Thoracic aorta (tissue), 2 donors: Measurements from ENCODE around the gene PROC. TPM values are rescaled to one million over a fixed set of nuclear protein-coding genes. Genes with fewer than 3 reads are reported as not detected.

Experiments used
- ATAC-seq: fragments of 150-250 bp; one replicate; pipeline ENCODE4 v1.8.0; 2017; ENCODE audit warnings: low read depth; ENCODE audit not compliant: insufficient number of reproducible peaks, low FRiP score
- DNase-seq: peaks from one replicate; pipeline ENCODE4 v3.0.0-alpha.2; 2020; ENCODE audit warnings: low spot score
- H3K27ac ChIP-seq, 2 donors: fragments of 200-600 bp; sonication (generic); 1 replicate in 1 of 2; 2 replicates in 1 of 2; pipeline ENCODE4 v1.5.1; 2016; ENCODE audit warnings: mild to moderate bottlenecking in 2 of 2, moderate library complexity in 2 of 2
- H3K27me3 ChIP-seq: fragments of 200-600 bp; sonication (generic); replicated peaks from 2 replicates; pipeline ENCODE4 v1.6.0; 2016; ENCODE audit warnings: mild to moderate bottlenecking; ENCODE audit not compliant: insufficient read depth
- H3K36me3 ChIP-seq: fragments of 200-600 bp; sonication (generic); one replicate; pipeline ENCODE4 v1.5.1; 2016
- H3K4me1 ChIP-seq, 2 donors: fragments of 200-600 bp; sonication (generic); 1 replicate in 1 of 2; 2 replicates in 1 of 2; pipeline versions ENCODE4 v1.5.1 to v1.6.0; 2016; ENCODE audit warnings: low read depth in 2 of 2, mild to moderate bottlenecking in 1 of 2; ENCODE audit not compliant: control insufficient read depth in 1 of 2
- H3K4me3 ChIP-seq: fragments of 200-600 bp; sonication (generic); 2 replicates; pipeline ENCODE4 v1.5.1; 2016; ENCODE audit warnings: mild to moderate bottlenecking
- H3K9me3 ChIP-seq: fragments of 200-600 bp; sonication (generic); 2 replicates; pipeline ENCODE4 v1.5.1; 2016
- CTCF ChIP-seq: fragments of 200-600 bp; sonication (generic); IDR thresholded peaks from one replicate; pipeline ENCODE4 v1.5.1; 2019; ENCODE audit warnings: antibody characterized with exemption
- total RNA-seq, 2 donors: library from RNA; depleted of rRNA; stranded (reverse); fragments of >200 nt; gene quantifications; one replicate each; pipeline versions ENCODE4 v1.1.0 to v1.2.3, GENCODE V29; 2016

Gene PROC
- not detected for total RNA-seq

- ATAC-seq (no peak), DNase-seq (no peak)
- Histone ChIP-seq H3K27ac (no peak within 1 kb of the TSS), H3K9me3 (no peaks in the 10 kb centered on the region), H3K4me3 (no peak within 1 kb of the TSS), H3K4me1 (peaks cover 28 to 52% of the 10 kb centered on the region in 2 donors), H3K27me3 (peaks cover 5% of the 10 kb centered on the region), H3K36me3 (no peaks in the 10 kb centered on the region)
- no peak for TF ChIP-seq CTCF
Measured at GRCh38 chr2:127418300-127419111, at the start of gene PROC. PROC (plus strand) TSS chr2:127418427; CDS start chr2:127419943, 1,516 bp downstream.

GRCh38 chr2:127370010-127370409, 48.2 kb upstream of the PROC start:
- TF ChIP-seq CTCF, result no peak
- peak overlapping the region in 1 of 2 donors; percentile 64 for H3K27ac ChIP-seq

GRCh38 chr2:127371037-127371436, 47.2 kb upstream of the PROC start:
- DNase-seq, result peak; percentile 82

More at GRCh38 chr2:127370010-127370409, 48.2 kb upstream of the PROC start:
- Histone ChIP-seq H3K36me3 (no peaks in the 10 kb centered on the region), H3K4me3 (no peak overlapping the region), H3K27me3 (no peaks in the 10 kb centered on the region), H3K9me3 (peaks cover 4% of the 10 kb centered on the region), H3K4me1 (peaks cover 12 to 34% of the 10 kb centered on the region in 2 donors)
- no peak for ATAC-seq
- no peak for DNase-seq

GRCh38 chr2:127373362-127374083, 44.7 kb upstream of the PROC start:
- Histone ChIP-seq H3K27me3 (no peaks in the 10 kb centered on the region), H3K36me3 (no peaks in the 10 kb centered on the region), H3K9me3 (peaks cover 4% of the 10 kb centered on the region), H3K27ac (no peak overlapping the region), H3K4me1 (peaks cover 9 to 36% of the 10 kb centered on the region in 2 donors), H3K4me3 (no peak overlapping the region)
- no peak for DNase-seq
- TF ChIP-seq CTCF, result no peak
- no peak for ATAC-seq

More at GRCh38 chr2:127371037-127371436, 47.2 kb upstream of the PROC start:
- peak overlapping the region; percentile 44 for H3K4me3 ChIP-seq
- no peaks in the 10 kb centered on the region for H3K27me3 ChIP-seq
- peaks cover 4 to 29% of the 10 kb centered on the region in 2 donors for H3K4me1 ChIP-seq
- H3K36me3 ChIP-seq, result no peaks in the 10 kb centered on the region
- TF ChIP-seq CTCF, result peak; percentile 36
- H3K9me3 ChIP-seq, result peaks cover 4% of the 10 kb centered on the region
- ATAC-seq, result peak; percentile 96
- peak overlapping the region; percentile 40 to 64 for H3K27ac ChIP-seq

- ATAC-seq (no peak), DNase-seq (no peak)
- no peak overlapping the region for H3K4me3 ChIP-seq
- no peaks in the 10 kb centered on the region for H3K27me3 ChIP-seq
- no peak overlapping the region for H3K27ac ChIP-seq
- peaks cover 4 to 34% of the 10 kb centered on the region in 2 donors for H3K4me1 ChIP-seq
- H3K36me3 ChIP-seq, result no peaks in the 10 kb centered on the region
- no peak for TF ChIP-seq CTCF
- peaks cover 4% of the 10 kb centered on the region for H3K9me3 ChIP-seq
Measured at GRCh38 chr2:127376257-127376656, 42.0 kb upstream of the PROC start.
